MM.1S (cell line): Measurements from ENCODE around the gene SAFB.
"Not testable (repeated sequence)": the region's sequence is repeated elsewhere in the genome, so short reads cannot be mapped to it uniquely, and the experiment has no call there.

Experiments used
- DNase-seq: peaks from one replicate; pipeline ENCODE4 v3.0.0-alpha.2; 2015
- H2AFZ ChIP-seq: fragments of 300-600 bp; sonication (generic); 2 replicates; pipeline ENCODE4 v1.6.0; 2016; ENCODE audit warnings: antibody characterized with exemption, low read length
- H3F3A ChIP-seq: fragments of 300-600 bp; sonication (generic); 2 replicates; pipeline ENCODE4 v1.6.1; 2016; ENCODE audit warnings: mild to moderate bottlenecking, antibody characterized with exemption, low read length, moderate library complexity, mixed read lengths; ENCODE audit not compliant: insufficient read depth
- H3K27ac ChIP-seq: fragments of 300-600 bp; sonication (generic); 2 replicates; pipeline ENCODE4 v1.5.1; 2016; ENCODE audit warnings: mild to moderate bottlenecking, low read length
- H3K27me3 ChIP-seq: fragments of 300-600 bp; sonication (generic); replicated peaks from 2 replicates; pipeline ENCODE4 v1.6.0; 2016; ENCODE audit warnings: low read length; ENCODE audit not compliant: insufficient read depth
- H3K36me3 ChIP-seq: fragments of 300-600 bp; sonication (generic); replicated peaks from 2 replicates; pipeline ENCODE4 v1.6.1; 2016; ENCODE audit warnings: mild to moderate bottlenecking, low read length, mixed read lengths; ENCODE audit not compliant: insufficient read depth
- H3K4me1 ChIP-seq: fragments of 300-600 bp; sonication (generic); 2 replicates; pipeline ENCODE4 v1.6.1; 2016; ENCODE audit warnings: low read length, mixed read lengths
- H3K4me2 ChIP-seq: fragments of 300-600 bp; sonication (generic); 2 replicates; pipeline ENCODE4 v1.6.0; 2016; ENCODE audit warnings: low read depth, low read length
- H3K4me3 ChIP-seq: fragments of 300-600 bp; sonication (generic); 2 replicates; pipeline ENCODE4 v1.5.1; 2016; ENCODE audit warnings: low read length, mixed read lengths
- H3K79me2 ChIP-seq: fragments of 300-600 bp; sonication (generic); 2 replicates; pipeline ENCODE4 v1.6.1; 2016; ENCODE audit warnings: mixed run types, low read length, mixed read lengths
- H3K9ac ChIP-seq: fragments of 300-600 bp; sonication (generic); 2 replicates; pipeline ENCODE4 v1.6.1; 2016; ENCODE audit warnings: low read length, mixed read lengths
- H3K9me2 ChIP-seq: fragments of 300-600 bp; sonication (generic); replicated peaks from 2 replicates; pipeline ENCODE4 v1.6.1; 2016; ENCODE audit warnings: mild to moderate bottlenecking, low read length, mixed read lengths; ENCODE audit not compliant: insufficient read depth
- H3K9me3 ChIP-seq: fragments of 300-600 bp; sonication (generic); replicated peaks from 2 replicates; pipeline ENCODE4 v1.6.1; 2016; ENCODE audit warnings: mild to moderate bottlenecking, low read length, mixed read lengths; ENCODE audit not compliant: insufficient read depth
- H4K20me1 ChIP-seq: fragments of 300-600 bp; sonication (generic); 2 replicates; pipeline ENCODE4 v1.6.1; 2016; ENCODE audit warnings: mild to moderate bottlenecking, low read length, moderate library complexity, mixed read lengths; ENCODE audit not compliant: insufficient read depth
- EZH2 ChIP-seq: fragments of 300-600 bp; sonication (generic); optimal IDR thresholded peaks from 2 replicates; pipeline ENCODE3; 2017; ENCODE audit warnings: low read depth, mild to moderate bottlenecking, antibody characterized with exemption, low read length, mixed read lengths
- EZH2phosphoT487 ChIP-seq: fragments of 300-600 bp; sonication (generic); IDR thresholded peaks from 2 replicates; pipeline ENCODE4 v1.6.1; 2018; ENCODE audit warnings: antibody characterized with exemption, low read length
- TF ChIP-seq, protein P1 (sequence below): fragments of 300-600 bp; sonication (generic); IDR thresholded peaks from 2 replicates; pipeline ENCODE4 v1.5.1; 2016; ENCODE audit warnings: antibody characterized with exemption, low read length, mixed read lengths

Gene SAFB

GRCh38 chr19:5603626-5604025 is 19.3 kb upstream of the SAFB start:
- H3K4me3 ChIP-seq: no peak overlapping the region
- no peaks in the 10 kb centered on the region for H3K27me3 ChIP-seq
- H3K9ac ChIP-seq: no peak overlapping the region
- no peaks in the 10 kb centered on the region for H4K20me1 ChIP-seq
- H3K36me3 ChIP-seq: peaks cover 28% of the 10 kb centered on the region
- H3K9me2 ChIP-seq: no peaks in the 10 kb centered on the region
- TF ChIP-seq EZH2phosphoT487: no peak
- TF ChIP-seq, protein P1, sequence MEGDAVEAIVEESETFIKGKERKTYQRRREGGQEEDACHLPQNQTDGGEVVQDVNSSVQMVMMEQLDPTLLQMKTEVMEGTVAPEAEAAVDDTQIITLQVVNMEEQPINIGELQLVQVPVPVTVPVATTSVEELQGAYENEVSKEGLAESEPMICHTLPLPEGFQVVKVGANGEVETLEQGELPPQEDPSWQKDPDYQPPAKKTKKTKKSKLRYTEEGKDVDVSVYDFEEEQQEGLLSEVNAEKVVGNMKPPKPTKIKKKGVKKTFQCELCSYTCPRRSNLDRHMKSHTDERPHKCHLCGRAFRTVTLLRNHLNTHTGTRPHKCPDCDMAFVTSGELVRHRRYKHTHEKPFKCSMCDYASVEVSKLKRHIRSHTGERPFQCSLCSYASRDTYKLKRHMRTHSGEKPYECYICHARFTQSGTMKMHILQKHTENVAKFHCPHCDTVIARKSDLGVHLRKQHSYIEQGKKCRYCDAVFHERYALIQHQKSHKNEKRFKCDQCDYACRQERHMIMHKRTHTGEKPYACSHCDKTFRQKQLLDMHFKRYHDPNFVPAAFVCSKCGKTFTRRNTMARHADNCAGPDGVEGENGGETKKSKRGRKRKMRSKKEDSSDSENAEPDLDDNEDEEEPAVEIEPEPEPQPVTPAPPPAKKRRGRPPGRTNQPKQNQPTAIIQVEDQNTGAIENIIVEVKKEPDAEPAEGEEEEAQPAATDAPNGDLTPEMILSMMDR: no peak
- TF ChIP-seq EZH2: no peak
- peaks cover 46% of the 10 kb centered on the region for H3K79me2 ChIP-seq
- no peak overlapping the region for H3K27ac ChIP-seq
- DNase-seq: no peak
- no peaks in the 10 kb centered on the region for H3F3A ChIP-seq
- no peaks in the 10 kb centered on the region for H3K4me1 ChIP-seq
- H3K4me2 ChIP-seq: no peak overlapping the region
- no peaks in the 10 kb centered on the region for H3K9me3 ChIP-seq
- H2AFZ ChIP-seq: no peak overlapping the region

GRCh38 chr19:5605362-5605761 is 17.5 kb upstream of the SAFB start:
- no peak overlapping the region for H3K27ac ChIP-seq
- H3F3A ChIP-seq: no peaks in the 10 kb centered on the region
- no peak for TF ChIP-seq EZH2
- peaks cover 60% of the 10 kb centered on the region for H3K79me2 ChIP-seq
- peaks cover 14% of the 10 kb centered on the region for H3K36me3 ChIP-seq
- no peaks in the 10 kb centered on the region for H3K9me2 ChIP-seq
- no peaks in the 10 kb centered on the region for H3K9me3 ChIP-seq
- H3K4me2 ChIP-seq: no peak overlapping the region
- no peak overlapping the region for H3K4me3 ChIP-seq
- H3K9ac ChIP-seq: no peak overlapping the region
- no peaks in the 10 kb centered on the region for H4K20me1 ChIP-seq
- no peaks in the 10 kb centered on the region for H3K4me1 ChIP-seq
- no peak for DNase-seq
- H2AFZ ChIP-seq: no peak overlapping the region
- no peaks in the 10 kb centered on the region for H3K27me3 ChIP-seq

GRCh38 chr19:5607318-5608275 is 15.3 kb upstream of the SAFB start:
- Histone ChIP-seq H3F3A (no peaks in the 10 kb centered on the region), H4K20me1 (no peaks in the 10 kb centered on the region), H3K4me1 (no peaks in the 10 kb centered on the region), H3K9ac (no peak overlapping the region), H3K4me2 (no peak overlapping the region), H3K79me2 (peaks cover 65% of the 10 kb centered on the region), H3K4me3 (no peak overlapping the region), H2AFZ (no peak overlapping the region), H3K9me3 (no peaks in the 10 kb centered on the region), H3K36me3 (peaks cover 24% of the 10 kb centered on the region), H3K27ac (no peak overlapping the region), H3K27me3 (no peaks in the 10 kb centered on the region), H3K9me2 (no peaks in the 10 kb centered on the region)
- TF ChIP-seq, protein P1: no peak
- TF ChIP-seq EZH2: no peak
- TF ChIP-seq EZH2phosphoT487: no peak
- DNase-seq: no peak

DNA sequence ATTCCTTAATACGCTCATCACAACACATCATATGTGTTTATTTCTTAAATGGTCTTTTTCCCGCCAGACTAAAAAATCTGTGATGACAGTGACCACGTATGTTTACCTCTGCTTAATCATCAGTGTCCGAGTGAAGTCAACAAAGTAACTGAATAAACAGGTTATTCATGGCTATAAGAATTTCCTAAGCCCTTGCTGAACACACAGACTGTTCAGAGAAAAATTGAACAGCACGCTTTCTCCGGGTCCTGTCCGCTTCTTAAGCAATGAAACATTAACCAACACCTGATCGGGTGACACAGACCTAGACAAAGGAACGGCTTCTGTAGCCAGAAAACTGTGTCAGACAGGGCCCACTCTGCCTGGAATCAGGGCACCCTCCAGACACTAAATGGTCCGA is 14.6 kb upstream of the SAFB start:
- no peak overlapping the region for H3K9ac ChIP-seq
- TF ChIP-seq EZH2 (no peak), EZH2phosphoT487 (no peak)
- TF ChIP-seq, protein P1: no peak
- H3K9me2 ChIP-seq: no peaks in the 10 kb centered on the region
- peaks cover 31% of the 10 kb centered on the region for H3K36me3 ChIP-seq
- H3K9me3 ChIP-seq: no peaks in the 10 kb centered on the region
- no peak overlapping the region for H3K4me2 ChIP-seq
- no peaks in the 10 kb centered on the region for H3K4me1 ChIP-seq
- no peaks in the 10 kb centered on the region for H3F3A ChIP-seq
- H2AFZ ChIP-seq: no peak overlapping the region
- peaks cover 72% of the 10 kb centered on the region for H3K79me2 ChIP-seq
- H3K4me3 ChIP-seq: no peak overlapping the region
- H4K20me1 ChIP-seq: no peaks in the 10 kb centered on the region
- H3K27ac ChIP-seq: no peak overlapping the region
- no peak for DNase-seq
- no peaks in the 10 kb centered on the region for H3K27me3 ChIP-seq

DNA sequence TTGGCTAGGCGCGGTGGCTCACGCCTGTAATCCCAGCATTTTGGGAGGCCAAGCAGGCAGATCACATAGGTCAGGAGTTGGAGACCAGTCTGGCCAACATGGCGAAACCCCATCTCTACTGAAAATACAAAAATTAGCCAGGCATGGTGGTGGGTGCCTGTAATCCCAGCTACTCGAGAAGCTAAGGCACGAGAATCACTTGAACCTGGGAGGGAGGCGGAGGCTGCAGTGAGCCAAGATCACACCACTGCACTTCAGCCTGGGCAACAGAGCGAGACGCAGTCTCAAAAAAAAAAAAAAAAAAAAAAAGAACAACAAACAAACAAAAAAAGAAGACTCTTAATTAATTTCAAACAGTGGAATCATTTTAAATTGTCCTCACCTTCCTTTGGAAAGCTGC is 14.1 kb upstream of the SAFB start:
- H3K4me1 ChIP-seq, H3K9me2 ChIP-seq, H3F3A ChIP-seq, H3K4me2 ChIP-seq, H3K9me3 ChIP-seq, H4K20me1 ChIP-seq, H3K9ac ChIP-seq, H3K4me3 ChIP-seq, H3K27me3 ChIP-seq, H3K27ac ChIP-seq, H2AFZ ChIP-seq, DNase-seq: not testable (repeated sequence)
- Histone ChIP-seq H3K79me2 (peaks cover 72% of the 10 kb centered on the region), H3K36me3 (peaks cover 33% of the 10 kb centered on the region)
